Upper lobe of left lung (tissue), 4 donors: ENCODE measurements around the gene OR5L2.

Experiments used
- CTCF ChIP-seq, 6 experiments: fragments of 450-650 bp in 4 of 6; fragments of 200-600 bp in 2 of 6; sonication (generic) in 2 of 6; IDR thresholded peaks; one replicate each; pipeline ENCODE4 v1.5.1; 2016 to 2019; ENCODE audit warnings: antibody characterized with exemption in 6 of 6
- POLR2A ChIP-seq, 4 donors: fragments of 450-650 bp; IDR thresholded peaks; one replicate each; pipeline ENCODE4 v1.5.1; 2016 to 2017; ENCODE audit warnings: antibody characterized with exemption in 4 of 4, mild to moderate bottlenecking in 2 of 4

- TF ChIP-seq POLR2A (IDR thresholded peaks at IDR 0.05) (no peak), CTCF (IDR thresholded peaks at IDR 0.05) (no peak)
Measured at GRCh38 chr11:55791606-55792005, 35.4 kb upstream of the OR5L2 start.
